IMR-90 (cell line): ENCODE data around the gene FGF6. TPM values are rescaled to one million over a fixed set of nuclear protein-coding genes. Genes with fewer than 3 reads are reported as not detected.

ENCODE experiments used
- ATAC-seq: fragments of 200-7000 bp; cut with Tn5 transposase; 2 replicates; pipeline ENCODE4 v1.9.1; 2020; ENCODE audit warnings: low read depth, mild to moderate bottlenecking, moderate library complexity
- BruUV-seq: library from RNA; stranded (reverse); fragments of 400-500 nt; replicated peaks from 2 replicates; lab custom pipeline; 2021; lab: Mats Ljungman, UMichigan
- CTCF ChIA-PET: fragments of 300-600 bp; formaldehyde crosslinking; extraction: SDS; loops from one replicate; lab custom pipeline; 2021; ENCODE audit warnings: antibody characterized with exemption; lab: Yijun Ruan, JAX
- POLR2A ChIA-PET: fragments of 300-600 bp; sonication (Branson Sonifier 250); formaldehyde crosslinking; loops from one replicate; lab custom pipeline; 2022; ENCODE audit warnings: antibody characterized with exemption; ENCODE audit not compliant: unreplicated experiment; lab: Charles Lee
- DNase-seq: peaks from one replicate; pipeline ENCODE4 v3.0.0; 2013
- H2AFZ ChIP-seq: replicated peaks from 2 replicates; pipeline ENCODE3; 2013; ENCODE audit warnings: low read length, mild to moderate bottlenecking; ENCODE audit not compliant: poor library complexity
- H2AK5ac ChIP-seq: 2 replicates; pipeline ENCODE4 v1.6.1; 2013; ENCODE audit warnings: low read depth, low read length, inconsistent platforms
- H2AK9ac ChIP-seq: replicated peaks from 2 replicates; pipeline ENCODE3; 2013; ENCODE audit warnings: mild to moderate bottlenecking, low read depth, low read length, moderate library complexity; ENCODE audit not compliant: poor library complexity
- H2BK120ac ChIP-seq: 2 replicates; pipeline ENCODE4 v1.6.1; 2013; ENCODE audit warnings: low read depth, low read length, inconsistent platforms
- H2BK15ac ChIP-seq: 3 replicates; pipeline ENCODE4 v1.6.1; 2013; ENCODE audit warnings: low read depth, low read length, inconsistent platforms
- H2BK20ac ChIP-seq: 2 replicates; pipeline ENCODE4 v1.6.1; 2013; ENCODE audit warnings: low read depth, mild to moderate bottlenecking, inconsistent platforms, low read length, moderate library complexity
- H2BK5ac ChIP-seq: 2 replicates; pipeline ENCODE4 v1.6.1; 2013; ENCODE audit warnings: mild to moderate bottlenecking, low read depth, low read length, inconsistent platforms; ENCODE audit not compliant: poor library complexity, severe bottlenecking
- H3K14ac ChIP-seq: replicated peaks from 2 replicates; pipeline ENCODE4 v1.6.1; 2013; ENCODE audit warnings: low read depth, low read length, inconsistent platforms
- H3K18ac ChIP-seq: 2 replicates; pipeline ENCODE4 v1.6.1; 2013; ENCODE audit warnings: low read depth, low read length, control low read depth
- H3K23ac ChIP-seq: 2 replicates; pipeline ENCODE4 v1.6.1; 2013; ENCODE audit warnings: low read depth, low read length, inconsistent platforms
- H3K27ac ChIP-seq: 2 replicates; pipeline ENCODE4 v1.5.1; 2013; ENCODE audit warnings: mild to moderate bottlenecking, control low read depth, low read length; ENCODE audit not compliant: insufficient read depth
- H3K27me3 ChIP-seq: 2 replicates; pipeline ENCODE4 v1.6.1; 2013; ENCODE audit warnings: low read length; ENCODE audit not compliant: control insufficient read depth, insufficient read depth
- H3K36me3 ChIP-seq: 2 replicates; pipeline ENCODE4 v1.6.1; 2013; ENCODE audit warnings: low read length, mixed read lengths; ENCODE audit not compliant: control insufficient read depth, insufficient read depth
- H3K4ac ChIP-seq: 2 replicates; pipeline ENCODE4 v1.6.1; 2013; ENCODE audit warnings: low read depth, low read length, inconsistent platforms
- H3K4me1 ChIP-seq: 2 replicates; pipeline ENCODE4 v1.6.1; 2013; ENCODE audit warnings: low read length, mixed read lengths; ENCODE audit not compliant: control insufficient read depth, insufficient read depth
- H3K4me2 ChIP-seq: 2 replicates; pipeline ENCODE4 v1.6.1; 2013; ENCODE audit warnings: low read depth, mild to moderate bottlenecking, control low read depth, low read length, moderate library complexity
- H3K4me3 ChIP-seq: 2 replicates; pipeline ENCODE4 v1.5.1; 2013; ENCODE audit warnings: low read depth, mild to moderate bottlenecking, control low read depth, low read length, moderate library complexity; ENCODE audit not compliant: insufficient read depth
- H3K56ac ChIP-seq: 2 replicates; pipeline ENCODE4 v1.6.1; 2013; ENCODE audit warnings: low read length, inconsistent platforms; ENCODE audit not compliant: insufficient read depth; ENCODE audit errors: extremely low read depth
- H3K79me1 ChIP-seq, 2 experiments: 2 replicates each; pipeline ENCODE4 v1.6.1; 2013; ENCODE audit warnings: low read length in 2 of 2, inconsistent platforms in 1 of 2, low read depth in 1 of 2
- H3K9ac ChIP-seq: 2 replicates; pipeline ENCODE4 v1.6.1; 2013; ENCODE audit warnings: low read depth, low read length, control low read depth
- H3K9me1 ChIP-seq: 2 replicates; pipeline ENCODE4 v1.6.1; 2013; ENCODE audit warnings: low read length, inconsistent platforms; ENCODE audit not compliant: insufficient read depth
- H3K9me3 ChIP-seq: 2 replicates; pipeline ENCODE4 v1.6.1; 2013; ENCODE audit warnings: low read length; ENCODE audit not compliant: control insufficient read depth, insufficient read depth
- H4K20me1 ChIP-seq: 2 replicates; pipeline ENCODE4 v1.6.1; 2013; ENCODE audit warnings: low read length, inconsistent platforms; ENCODE audit not compliant: insufficient read depth
- H4K5ac ChIP-seq: 2 replicates; pipeline ENCODE4 v1.6.1; 2013; ENCODE audit warnings: mild to moderate bottlenecking, low read depth, low read length, control low read depth
- H4K8ac ChIP-seq, 2 experiments: 2 replicates each; pipeline ENCODE4 v1.6.1; 2013; ENCODE audit warnings: low read depth in 2 of 2, low read length in 2 of 2, control low read depth in 1 of 2, inconsistent platforms in 1 of 2
- H4K91ac ChIP-seq: 2 replicates; pipeline ENCODE4 v1.6.1; 2013; ENCODE audit warnings: low read depth, low read length, inconsistent platforms; ENCODE audit not compliant: insufficient read depth
- CEBPB ChIP-seq: IDR thresholded peaks from 2 replicates; pipeline ENCODE4 v1.6.1; 2012; ENCODE audit warnings: low read depth, low read length, improper control_type of control experiment
- CHD1 ChIP-seq: IDR thresholded peaks from 2 replicates; pipeline ENCODE4 v1.6.1; 2012; ENCODE audit warnings: low read depth, low read length, improper control_type of control experiment
- MAFK ChIP-seq: IDR thresholded peaks from 2 replicates; pipeline ENCODE4 v1.6.1; 2012; ENCODE audit warnings: low read depth, low read length, improper control_type of control experiment
- NFE2L2 ChIP-seq: fragments of 150-350 bp; IDR thresholded peaks from 2 replicates; pipeline ENCODE4 v1.6.1; 2016; ENCODE audit warnings: low read depth, mild to moderate bottlenecking, low read length
- RFX5 ChIP-seq: IDR thresholded peaks from 2 replicates; pipeline ENCODE4 v1.8.0; 2012; ENCODE audit warnings: low read depth, mild to moderate bottlenecking, low read length, moderate library complexity
- WGBS, 2 experiments: methylation state at CpG; one replicate each; pipeline versions ENCODE4 v1.1.5 to v1.1.7; 2013; ENCODE audit warnings: missing lambda C conversion rate in 2 of 2; ENCODE audit not compliant: insufficient read length in 1 of 2; ENCODE audit errors: extremely low coverage in 2 of 2; 5-methylcytosine and 5-hydroxymethylcytosine counted together
- dilution Hi-C: fragments of 300-500 bp; cut with HindIII; formaldehyde crosslinking; loops from one replicate; pipeline ENCODE4 v1.14.3; 2018; ENCODE audit warnings: low sequenced_read_pairs; ENCODE audit not compliant: unreplicated experiment
- in situ Hi-C: fragments of 300-500 bp; cut with MboI; formaldehyde crosslinking; loops from 3 replicates; pipeline ENCODE4 v1.14.3; 2019; ENCODE audit warnings: low sequenced_read_pairs, inconsistent platforms, mixed read lengths
- intact Hi-C: fragments of 100-400 bp; cut with micrococcal nuclease; formaldehyde crosslinking; loops from 2 replicates; pipeline ENCODE4 v1.10.0; 2022
- polyA plus RNA-seq, 3 experiments: library from polyadenylated mRNA; depleted of rRNA; stranded (reverse); fragments of >200 nt; gene quantifications; 2 replicates each; pipeline ENCODE4 v1.2.3, GENCODE V29; 2012; ENCODE audit warnings: low replicate concordance in 1 of 3
- total RNA-seq: library from RNA; depleted of rRNA; stranded (reverse); fragments of >200 nt; gene quantifications from 2 replicates; pipeline ENCODE4 v1.2.3, GENCODE V29; 2012
- TF ChIP-seq, protein P1 (sequence below): fragments of 150-350 bp; IDR thresholded peaks from 2 replicates; pipeline ENCODE4 v1.6.1; 2016; ENCODE audit warnings: low read depth, mild to moderate bottlenecking, low read length, moderate library complexity, borderline replicate concordance

The FGF6 gene
- total and polyA plus RNA-seq, 2 of the 4 experiments (the other 2 are of a cell fraction), result not detected

- H3K4me3 ChIP-seq, result no peak overlapping the region
- H3K56ac ChIP-seq, result no peak overlapping the region
- no peak for DNase-seq
- no TSS peak for BruUV-seq
- in situ Hi-C loops (no loop called here), intact Hi-C loops (no loop called here), dilution Hi-C loops (no loop called here)
- WGBS, 2 experiments, result 70% methylated on average over 2 of the region's 17 CpGs; no CpG with 5 or more reads in 1 of the 2 experiments
- no peak overlapping the region for H2AK9ac ChIP-seq
- H4K5ac ChIP-seq, result no peak overlapping the region
- H3K79me1 ChIP-seq, result no peaks in the 10 kb centered on the region
- ChIA-PET CTCF (interaction anchor here (0.6 kb wide), 1 partner anchor 699 kb away, joined by 3 read pairs; no protein-coding TSS in a partner anchor), POLR2A (no interaction called here)
- H4K8ac ChIP-seq, result no peak overlapping the region
- TF ChIP-seq MAFK, result no peak
- TF ChIP-seq RFX5, result no peak
- no peak for TF ChIP-seq CEBPB
- TF ChIP-seq CHD1, result no peak
- no peak for TF ChIP-seq NFE2L2
- TF ChIP-seq, protein P1, sequence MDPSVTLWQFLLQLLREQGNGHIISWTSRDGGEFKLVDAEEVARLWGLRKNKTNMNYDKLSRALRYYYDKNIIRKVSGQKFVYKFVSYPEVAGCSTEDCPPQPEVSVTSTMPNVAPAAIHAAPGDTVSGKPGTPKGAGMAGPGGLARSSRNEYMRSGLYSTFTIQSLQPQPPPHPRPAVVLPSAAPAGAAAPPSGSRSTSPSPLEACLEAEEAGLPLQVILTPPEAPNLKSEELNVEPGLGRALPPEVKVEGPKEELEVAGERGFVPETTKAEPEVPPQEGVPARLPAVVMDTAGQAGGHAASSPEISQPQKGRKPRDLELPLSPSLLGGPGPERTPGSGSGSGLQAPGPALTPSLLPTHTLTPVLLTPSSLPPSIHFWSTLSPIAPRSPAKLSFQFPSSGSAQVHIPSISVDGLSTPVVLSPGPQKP, result no peak
- H3K9ac ChIP-seq, result no peak overlapping the region
- H3K27ac ChIP-seq, result no peak overlapping the region
- peaks cover 16% of the 10 kb centered on the region for H3K27me3 ChIP-seq
- H3K4me1 ChIP-seq, result no peaks in the 10 kb centered on the region
- no peaks in the 10 kb centered on the region for H3K9me1 ChIP-seq
- H3K14ac ChIP-seq, result no peak overlapping the region
- no peak overlapping the region for H2BK120ac ChIP-seq
- no peak overlapping the region for H3K18ac ChIP-seq
- no peak overlapping the region for H2BK20ac ChIP-seq
- H2AFZ ChIP-seq, result no peak overlapping the region
- no peak overlapping the region for H4K91ac ChIP-seq
- H3K4ac ChIP-seq, result no peak overlapping the region
- ATAC-seq, result no peak
- H3K36me3 ChIP-seq, result no peaks in the 10 kb centered on the region
- H2BK5ac ChIP-seq, result no peak overlapping the region
- no peak overlapping the region for H2AK5ac ChIP-seq
- H3K9me3 ChIP-seq, result no peaks in the 10 kb centered on the region
- H3K23ac ChIP-seq, result no peak overlapping the region
- H3K4me2 ChIP-seq, result no peak overlapping the region
- no peak overlapping the region for H2BK15ac ChIP-seq
- no peaks in the 10 kb centered on the region for H4K20me1 ChIP-seq
These were observed 2.0 kb downstream of the FGF6 start for GRCh38 chr12:4443616-4444015.
